GM19035 (cell line): ENCODE data around the gene LMAN1.

Experiments
- ATAC-seq: cut with Tn5 transposase; IDR thresholded peaks from one replicate; pipeline ENCODE4 v1.9.1; 2021; ENCODE audit not compliant: unreplicated experiment

LMAN1 gene

DNA sequence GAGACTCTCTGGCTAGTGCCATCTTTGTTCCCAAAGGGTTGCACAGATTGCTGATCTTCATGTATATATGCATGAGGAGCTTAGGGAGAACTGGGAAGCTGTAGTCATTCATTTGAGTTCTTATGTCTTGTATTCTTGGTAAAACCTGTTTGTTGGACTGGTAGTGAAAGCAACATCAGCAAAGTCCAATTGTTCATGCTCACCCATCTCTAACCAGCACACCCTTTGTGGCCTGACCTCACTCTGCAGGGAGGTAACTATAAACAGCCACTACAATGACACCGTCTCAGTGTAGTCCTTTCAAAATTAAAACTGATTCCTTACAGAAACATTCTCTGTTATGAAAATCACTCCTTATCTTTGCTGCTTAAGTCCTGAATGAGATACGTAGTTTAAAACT, 13.9 kb upstream of the LMAN1 start:
- ATAC-seq: no peak

DNA sequence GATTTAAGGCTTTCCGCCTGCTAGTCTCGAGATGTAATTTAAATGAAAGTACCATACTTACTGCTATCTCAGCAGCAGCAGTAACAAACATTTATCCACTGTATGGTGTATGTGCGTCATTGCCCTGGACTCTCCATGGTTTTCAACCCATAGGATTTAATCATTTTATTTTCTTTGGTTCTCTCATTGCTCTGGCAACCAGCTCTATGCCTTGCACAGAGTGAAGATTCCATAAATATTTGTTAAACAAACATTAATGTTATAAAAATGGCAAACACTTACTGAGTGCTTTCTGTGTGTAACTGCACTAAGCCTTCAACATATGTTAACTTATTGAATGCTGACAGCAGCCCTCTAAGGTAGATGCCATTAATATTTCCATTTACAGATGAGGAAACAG, 1.3 kb upstream of the LMAN1 start:
- ATAC-seq: no peak

DNA sequence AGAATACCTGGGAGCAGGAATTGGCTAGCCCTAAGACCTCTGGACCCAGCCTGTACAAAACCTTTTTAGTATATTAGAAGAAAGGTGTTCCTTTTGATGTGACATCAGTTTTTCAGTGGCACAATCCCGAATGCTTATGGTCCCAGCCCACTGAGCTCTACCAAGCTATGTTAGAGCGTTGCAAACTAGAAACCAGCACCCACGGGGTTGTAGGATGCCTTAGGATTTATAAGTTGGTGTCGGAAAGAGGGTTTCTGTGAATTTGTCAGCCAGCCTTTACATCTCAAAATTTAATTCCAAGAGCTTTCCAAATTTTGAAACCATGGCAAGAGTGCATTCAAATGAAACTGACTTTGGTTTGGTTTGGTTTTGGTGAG, 499 bp upstream of the LMAN1 start:
- ATAC-seq: peak; percentile 20

DNA sequence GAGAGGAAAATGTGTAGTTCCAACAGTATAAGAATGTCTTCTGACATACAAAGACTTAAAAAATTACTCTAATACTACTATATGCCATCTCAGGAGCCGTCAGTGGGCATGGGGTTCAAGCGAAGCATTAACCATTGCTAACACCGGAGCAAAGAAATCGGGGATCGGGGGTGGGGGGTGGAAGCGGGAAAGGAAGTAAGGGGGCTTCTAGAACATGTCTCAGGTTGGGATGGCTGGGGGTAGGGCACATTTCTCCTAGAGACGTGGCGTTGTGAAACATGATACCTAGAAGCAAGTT, 702 bp downstream of the LMAN1 start:
- no peak for ATAC-seq

DNA sequence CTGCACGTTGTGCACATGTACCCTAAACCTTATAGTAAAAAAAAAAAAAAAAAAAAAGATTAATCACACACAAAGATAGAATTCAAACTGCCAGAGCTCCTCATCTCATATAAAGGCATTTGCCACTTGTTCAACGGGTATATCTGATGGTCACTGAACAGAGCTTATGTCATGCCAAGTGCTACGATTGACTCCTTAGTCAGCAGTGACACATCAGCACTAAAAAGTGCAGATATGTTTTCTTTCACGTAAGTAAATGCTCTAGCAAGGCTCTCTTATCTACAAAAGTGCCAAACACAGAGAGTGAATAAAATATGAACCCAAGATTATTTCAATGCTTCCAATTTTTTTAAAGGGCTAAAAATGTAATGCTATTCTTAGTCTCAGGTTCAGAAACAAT, 1.1 kb downstream of the LMAN1 start:
- ATAC-seq: no peak

DNA sequence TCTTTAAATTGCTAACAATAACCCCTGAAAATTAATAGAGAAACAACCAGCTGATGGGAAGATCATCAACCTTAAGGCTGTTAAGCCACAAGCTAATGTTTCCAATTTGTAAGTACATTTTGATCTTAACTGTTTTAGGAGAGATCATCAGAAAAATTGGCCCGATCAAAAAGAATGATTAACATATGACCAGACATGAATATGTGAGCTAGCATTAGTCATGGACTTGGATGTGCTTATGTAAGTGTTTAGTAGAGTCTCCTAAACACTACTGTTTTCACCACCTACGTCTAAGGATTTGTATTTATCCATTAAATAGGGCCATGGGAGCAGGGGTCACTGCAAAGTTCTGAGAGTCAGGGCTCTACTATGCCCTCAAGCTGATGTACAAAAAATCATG, 4.3 kb downstream of the LMAN1 start:
- ATAC-seq: no peak

DNA sequence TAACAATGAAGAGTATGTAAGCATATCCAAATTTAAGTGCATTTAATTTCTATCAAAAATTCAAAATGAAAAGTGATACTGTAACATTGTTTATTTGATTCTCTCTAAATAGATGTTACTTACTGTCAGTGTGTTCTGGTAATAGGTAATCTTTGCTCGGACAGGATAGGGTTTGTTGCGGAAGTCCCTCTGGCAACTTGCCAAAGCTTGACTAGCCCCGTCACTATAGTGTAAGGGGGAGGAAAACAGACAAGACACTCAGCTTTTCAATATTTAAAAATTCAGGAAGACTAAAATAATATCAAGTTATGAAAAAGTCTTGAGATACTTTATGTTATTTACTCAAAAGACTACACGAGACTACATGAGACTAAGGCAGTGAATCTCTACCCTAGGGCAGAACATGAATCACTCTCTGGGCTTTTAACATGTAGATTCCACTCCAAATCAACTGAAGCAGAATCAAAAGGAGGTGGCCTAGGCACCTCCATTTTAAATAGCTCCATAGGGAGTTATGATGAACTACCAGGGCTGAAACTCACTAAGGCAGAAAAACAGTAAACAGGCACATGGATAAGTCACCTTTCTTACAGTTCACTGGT, 5.9 kb downstream of the LMAN1 start:
- no peak for ATAC-seq

DNA sequence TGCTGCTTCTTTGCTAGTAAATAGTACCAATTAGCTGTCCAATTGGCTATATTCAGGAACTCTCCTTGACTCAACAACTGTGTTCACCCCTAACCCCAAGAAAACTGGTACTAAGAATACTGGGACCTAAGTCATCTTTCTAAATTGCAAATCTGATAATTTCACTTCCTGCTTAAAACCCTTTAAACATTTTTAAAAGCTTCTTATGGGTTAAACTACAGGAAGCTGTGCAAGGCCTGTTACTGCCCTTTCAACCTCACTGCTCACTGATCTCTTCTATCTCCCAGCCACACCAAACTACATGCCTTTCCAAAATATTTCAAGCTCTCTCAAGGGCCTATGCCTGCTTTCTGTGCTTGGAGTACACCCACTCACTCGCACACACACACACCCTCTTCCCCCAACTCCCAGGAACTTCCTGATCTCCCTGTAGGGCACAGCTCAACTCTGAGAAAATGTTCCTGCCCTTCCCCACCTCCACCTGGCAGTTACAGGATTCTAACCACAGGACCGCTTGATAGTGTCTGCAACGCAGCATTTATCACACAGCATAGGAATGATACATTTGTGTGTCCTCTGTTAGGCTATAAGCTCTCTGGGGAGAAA, 6.7 kb downstream of the LMAN1 start:
- ATAC-seq: no peak

DNA sequence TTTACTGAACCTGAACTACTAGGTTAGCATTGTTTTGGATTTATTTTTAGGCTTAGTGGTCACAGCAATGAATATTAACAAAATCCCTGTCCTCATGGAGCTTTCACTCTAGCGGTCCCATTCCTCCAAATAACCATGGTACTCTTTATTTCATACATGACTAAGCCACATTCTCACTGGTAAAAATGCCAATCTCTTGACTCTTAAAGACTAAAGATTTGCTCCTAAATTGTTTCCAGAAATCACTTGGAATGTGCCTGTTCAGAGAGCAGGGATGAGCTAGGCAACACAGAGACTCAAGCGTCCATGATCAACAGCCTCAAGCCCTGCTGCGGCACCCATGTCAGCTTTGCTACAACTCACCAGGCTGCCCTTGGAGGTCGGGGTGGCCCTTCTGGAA, 13.5 kb downstream of the LMAN1 start:
- no peak for ATAC-seq

DNA sequence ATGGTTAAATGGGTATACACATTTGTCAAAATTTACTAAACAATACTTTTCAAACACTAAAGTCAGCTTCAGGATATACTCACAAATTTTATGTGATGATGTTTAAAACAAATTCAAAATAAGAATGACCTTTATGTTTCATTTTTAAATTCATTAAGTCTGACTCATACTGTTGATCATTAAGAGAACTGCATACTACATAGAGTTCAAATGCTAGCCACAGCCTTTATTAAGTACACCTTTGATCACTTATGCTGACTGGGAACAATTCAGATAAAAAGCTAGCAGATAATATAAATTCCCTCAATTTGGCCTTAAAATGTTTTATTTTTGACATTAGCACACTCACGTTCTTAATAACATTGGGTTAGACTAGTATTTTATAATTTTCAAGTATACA, 14.1 kb downstream of the LMAN1 start:
- ATAC-seq: no peak

DNA sequence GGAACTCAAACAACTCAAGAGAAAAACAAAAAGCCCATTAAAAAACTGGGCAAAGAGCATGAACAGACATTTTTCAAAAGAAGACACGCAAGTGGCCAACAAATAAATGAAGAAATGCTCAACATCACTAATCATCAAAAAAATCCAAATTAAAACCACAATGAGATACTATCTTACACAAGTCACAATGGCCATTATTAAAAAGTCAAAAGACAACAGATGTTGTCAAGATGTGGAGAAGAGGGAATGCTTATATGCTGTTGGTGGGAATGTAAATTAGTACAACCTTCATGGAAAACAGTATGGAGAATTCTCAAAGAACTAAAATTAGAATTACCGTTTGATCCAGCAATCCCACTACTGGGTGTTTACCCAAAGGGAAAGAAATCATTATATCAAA, 15.1 kb downstream of the LMAN1 start:
- ATAC-seq: no peak

DNA sequence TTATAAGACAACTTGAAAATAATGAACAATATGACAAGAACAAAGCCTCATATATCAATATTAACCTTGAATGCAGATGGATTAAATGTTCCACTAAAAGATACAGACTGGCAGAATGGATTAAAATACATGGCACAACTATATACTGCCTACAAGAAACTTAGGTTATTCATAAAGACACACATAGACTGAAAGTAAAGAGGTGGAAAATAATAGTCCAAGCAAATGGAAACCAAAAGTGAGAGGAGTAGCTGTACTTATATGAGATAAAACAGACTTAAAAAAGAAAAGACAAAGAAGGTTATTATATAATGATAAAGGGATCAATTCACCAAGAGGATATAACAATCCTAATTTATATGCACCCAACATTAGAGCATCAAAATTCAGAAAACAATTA, 18.2 kb downstream of the LMAN1 start:
- no peak for ATAC-seq

DNA sequence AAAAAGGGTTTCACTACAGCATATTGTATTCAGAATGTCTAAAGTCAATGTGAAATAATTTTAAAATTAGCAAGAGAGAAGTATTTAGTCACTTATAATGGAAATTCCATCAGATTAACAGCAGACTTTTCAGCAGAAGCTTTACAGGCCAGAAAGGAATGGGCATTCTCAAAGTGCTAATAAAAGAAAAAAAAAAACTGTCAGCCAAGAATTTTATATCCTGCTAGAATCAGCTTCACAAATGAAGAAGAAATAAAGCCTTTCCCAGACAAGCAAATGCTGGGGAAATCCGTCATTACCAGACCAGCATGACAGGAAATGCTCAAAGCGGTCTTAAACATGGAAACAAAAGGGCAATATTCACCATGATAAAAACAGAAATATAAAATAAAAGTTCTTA, 18.8 kb downstream of the LMAN1 start:
- ATAC-seq: no peak

DNA sequence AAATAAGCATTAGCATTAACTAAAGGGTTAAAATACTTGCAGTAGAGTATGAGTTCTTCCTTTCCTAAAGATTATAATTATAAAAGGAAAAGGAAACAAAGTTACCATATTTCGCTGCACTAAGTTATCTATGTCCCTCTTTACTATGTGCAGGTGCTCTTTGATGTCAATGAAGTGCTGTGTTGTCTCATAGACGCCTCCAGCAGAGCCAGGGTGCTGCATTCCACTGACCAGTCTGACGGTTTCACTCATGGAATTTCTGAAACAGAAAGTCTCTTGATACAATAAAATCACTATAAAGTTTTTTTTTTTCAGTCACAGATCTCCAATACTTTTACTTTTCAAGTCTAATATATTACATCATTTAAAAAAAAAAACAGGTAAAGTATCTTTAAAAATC, 26.1 kb downstream of the LMAN1 start:
- ATAC-seq: no peak

DNA sequence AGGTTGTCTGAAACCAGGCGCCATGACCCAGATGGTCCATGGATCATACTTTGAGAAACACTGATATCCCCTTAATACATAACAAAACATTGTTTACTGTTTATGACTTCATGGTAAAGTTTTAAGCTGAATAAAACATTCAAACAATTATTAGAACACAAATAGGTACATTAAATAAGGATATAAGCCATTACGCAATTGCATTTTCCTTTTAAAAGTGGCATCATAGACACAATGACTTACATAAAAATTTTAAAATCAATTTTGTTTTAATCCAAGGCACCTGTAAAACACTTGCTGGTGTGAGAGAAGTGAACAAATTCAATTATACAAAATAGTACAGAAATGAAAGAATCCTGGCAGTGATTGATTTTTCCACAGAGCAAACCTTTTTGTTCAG, 30.4 kb downstream of the LMAN1 start:
- ATAC-seq: no peak

DNA sequence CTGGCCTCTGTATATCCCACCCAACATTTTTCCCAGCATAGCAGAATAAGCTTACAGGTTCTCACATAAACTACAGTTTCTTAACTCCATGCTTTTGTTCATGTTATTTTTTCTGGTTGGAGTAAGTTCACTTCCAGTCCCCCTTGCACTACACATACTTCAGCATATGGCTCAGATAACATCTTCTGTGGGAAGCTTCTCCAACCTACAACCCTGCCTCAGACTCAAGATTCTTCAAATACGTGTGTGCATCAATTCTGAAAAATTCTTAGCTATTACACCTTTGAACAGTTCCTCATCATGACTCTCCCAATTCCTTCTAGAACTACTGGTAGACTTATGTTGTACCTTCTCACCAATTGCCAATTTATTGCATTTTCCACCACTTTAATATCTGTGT, 33.1 kb downstream of the LMAN1 start:
- no peak for ATAC-seq

DNA sequence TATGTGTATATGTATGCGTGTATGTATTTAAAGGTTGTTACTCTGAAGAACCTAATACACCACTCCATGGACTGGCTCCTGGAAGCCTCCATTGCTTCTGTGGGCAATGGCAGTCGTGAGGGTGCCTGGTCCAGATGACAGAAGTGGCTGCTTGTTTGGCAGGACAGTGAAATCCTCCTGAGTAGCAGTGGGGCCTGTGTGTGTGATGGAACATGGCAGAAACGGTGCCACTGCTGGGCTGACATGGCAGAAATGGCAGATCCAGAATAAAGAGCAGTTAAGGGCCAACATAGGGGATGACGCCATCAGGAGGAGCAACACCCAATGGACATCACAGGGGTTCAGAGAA, 34.5 kb downstream of the LMAN1 start:
- no peak for ATAC-seq

DNA sequence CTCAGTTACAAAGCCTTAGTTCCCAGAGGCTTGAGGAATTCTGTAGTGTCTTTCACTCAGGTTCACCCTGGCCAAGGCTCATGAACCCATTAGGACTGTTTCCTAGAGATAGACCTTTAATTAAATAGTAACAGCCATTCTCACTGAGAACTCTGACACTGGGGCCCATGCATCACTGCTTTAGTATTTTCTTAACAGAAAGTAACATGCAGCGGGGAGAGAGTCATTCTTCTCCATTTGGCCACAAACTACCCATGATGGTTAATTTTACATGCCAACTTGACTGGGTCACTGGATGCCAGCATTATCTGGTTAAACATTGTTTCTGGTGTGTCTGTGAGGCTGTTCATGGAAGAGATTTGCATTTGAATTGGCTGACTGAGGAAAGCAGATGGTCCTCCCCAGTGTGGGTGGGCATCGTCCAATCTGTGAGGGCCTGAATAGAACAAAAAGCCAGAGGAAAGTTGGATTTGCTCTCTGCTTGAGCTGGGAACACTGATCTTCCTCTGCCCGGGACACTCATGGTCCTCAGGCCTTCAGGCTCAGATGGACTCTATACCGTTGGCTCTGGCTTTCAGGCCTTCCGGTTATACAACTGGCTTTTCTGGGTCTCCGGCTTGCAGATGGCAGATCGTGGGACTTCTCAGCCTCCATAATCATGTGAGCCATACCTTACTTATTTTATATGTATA, 35.0 kb downstream of the LMAN1 start:
- no peak for ATAC-seq

DNA sequence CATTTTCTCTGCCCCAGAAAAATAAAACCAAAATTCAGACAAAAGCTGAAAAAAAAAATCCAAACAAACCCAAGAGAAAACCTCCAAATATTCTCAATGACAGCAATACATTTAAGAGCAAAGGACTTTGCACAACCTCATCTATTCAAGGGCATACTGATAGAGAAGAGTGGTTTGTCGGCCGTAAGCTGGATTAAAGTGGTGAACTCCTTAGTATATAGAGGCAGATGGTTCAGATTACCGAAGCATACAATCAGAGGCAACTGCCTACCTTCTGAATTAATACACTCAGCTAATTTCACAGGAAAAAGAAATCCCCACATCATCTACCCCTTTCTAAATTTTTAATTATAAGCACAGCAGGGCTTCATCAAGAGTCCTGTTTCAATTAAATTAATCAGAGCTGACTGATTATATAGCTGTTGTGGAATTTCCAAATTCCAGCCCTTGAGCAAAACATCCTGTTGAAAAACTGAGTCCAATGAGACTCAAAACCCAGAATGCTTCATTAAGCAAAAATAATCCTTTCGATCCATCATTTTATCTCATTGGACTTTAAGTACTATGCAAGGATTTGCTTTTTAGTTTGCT, 40.5 kb downstream of the LMAN1 start, which contains the start of gene CPLX4:
Gene CPLX4 (minus strand): TSS at position 190 of the 591 bp plus-strand sequence. CDS start 187 bp downstream, at position 3.
- ATAC-seq: no peak

DNA sequence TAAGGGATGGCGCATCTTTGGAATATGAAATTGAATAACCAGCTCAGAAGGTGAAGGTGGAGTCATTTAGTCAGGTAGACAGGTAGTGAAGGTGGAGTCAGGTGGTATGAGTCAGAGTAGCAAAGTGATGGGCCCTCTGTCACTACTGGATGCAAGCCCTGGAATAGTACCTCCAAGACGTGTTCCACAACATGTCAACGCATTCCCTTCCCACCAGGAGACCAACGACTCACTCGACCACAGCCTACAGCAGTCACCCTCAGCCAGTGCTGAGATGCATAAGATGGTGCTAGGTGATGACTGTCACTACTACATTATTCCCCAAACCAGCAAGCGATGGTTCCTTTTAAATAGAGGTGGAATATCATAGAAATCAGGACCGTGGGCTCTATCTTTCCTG, 47.4 kb downstream of the LMAN1 start:
- no peak for ATAC-seq

DNA sequence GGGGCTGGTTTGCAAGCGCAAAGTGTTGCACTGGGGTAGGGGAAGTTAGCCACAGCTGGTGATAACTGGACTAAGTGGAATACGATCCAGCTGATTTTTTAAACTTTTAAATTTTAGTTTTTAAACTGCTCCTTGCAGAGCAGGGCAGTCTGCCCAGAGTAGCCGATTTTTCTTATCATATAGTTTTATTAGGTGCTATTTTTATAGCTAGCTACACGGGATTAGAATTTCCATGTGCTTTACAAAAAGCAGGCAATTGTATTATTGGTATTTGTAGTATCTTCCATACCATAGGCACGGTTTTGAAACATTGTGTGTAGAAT, 50.2 kb downstream of the LMAN1 start:
- ATAC-seq: no peak

DNA sequence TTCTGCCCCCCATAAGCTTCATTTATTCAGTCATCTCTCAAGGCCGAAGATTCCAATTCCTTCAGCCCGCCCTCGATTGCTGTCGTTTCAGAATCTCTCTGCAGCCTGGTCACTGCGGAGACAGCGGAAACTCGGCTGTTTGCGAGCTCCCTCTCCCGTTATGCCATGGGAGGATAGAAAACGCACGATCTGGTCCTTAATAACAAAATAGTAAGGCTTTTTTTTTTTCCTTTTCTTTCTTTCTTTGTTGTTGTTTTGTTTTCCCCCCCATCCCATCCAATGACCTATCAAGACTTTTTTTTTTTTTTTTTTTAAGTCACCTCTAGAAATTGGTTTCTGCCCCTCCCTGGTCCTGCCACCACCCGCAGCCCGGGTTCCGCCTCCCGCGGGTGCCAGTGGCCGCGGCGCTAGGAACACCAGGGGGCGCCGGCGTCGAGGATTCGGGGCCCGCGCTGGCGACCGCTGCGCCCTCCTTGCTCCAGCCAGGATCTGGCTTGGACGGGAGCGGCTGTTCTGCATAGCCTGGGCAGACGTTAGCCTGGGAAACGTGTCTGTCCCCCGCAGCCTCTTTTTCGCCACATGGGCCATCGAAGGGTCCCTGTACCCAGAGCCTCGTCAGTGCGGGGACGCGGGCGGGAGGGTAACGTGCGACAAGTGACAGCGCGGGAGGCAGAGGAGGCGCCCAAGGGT, 50.7 kb downstream of the LMAN1 start:
- peak; percentile 94 for ATAC-seq
